H1 (cell line): ENCODE data around the gene PAN2. TPM values are rescaled to one million over a fixed set of nuclear protein-coding genes. Genes with fewer than 3 reads are reported as not detected.

ENCODE experiments used
- KDM1A ChIP-seq: fragments of 200-600, 300-600 bp; sonication (generic); IDR thresholded peaks from 2 replicates; pipeline ENCODE4 v1.7.1; 2016; ENCODE audit warnings: mild to moderate bottlenecking, low read length, borderline replicate concordance
- SAP30 ChIP-seq: fragments of 300-600 bp; sonication (generic); IDR thresholded peaks from 2 replicates; pipeline ENCODE4 v1.7.1; 2012; ENCODE audit warnings: low read length, moderate library complexity, mild to moderate bottlenecking, inconsistent platforms; ENCODE audit not compliant: insufficient read depth, insufficient replicate concordance
- polyA plus RNA-seq, 7 experiments: library from polyadenylated mRNA; depleted of rRNA in 3 of 7; stranded (reverse) in 5 of 7; unstranded in 2 of 7; fragments of >200 nt in 5 of 7; fragments of 200-250 nt in 2 of 7; gene quantifications; 1 replicate in 5 of 7; 2 replicates in 1 of 7; 4 replicates in 1 of 7; pipeline versions ENCODE4 v1.2.1 to v1.2.3, GENCODE V29; 2011 to 2013; ENCODE audit warnings: missing spikeins in 2 of 7, mixed read lengths in 2 of 7
- total RNA-seq: library from RNA; stranded (reverse); fragmentation: NEBNext Ultra II Directional; extraction: Animal tissue kit (Norgen Biotek cat#: 25700); gene quantifications from 2 replicates; pipeline ENCODE4 v1.2.1, GENCODE V29; 2021

Gene PAN2
- total and polyA plus RNA-seq, 2 of the 8 experiments (the other 6 are each of a cell fraction or from before 2014, with no cell fraction given): 29.6 to 36.7 TPM

- TF ChIP-seq KDM1A (no peak), SAP30 (no peak)
Observed at GRCh38 chr12:56332512-56333196, 1.1 kb downstream of the PAN2 start (continued).
